ENCODE measurements around the gene PCNX3.
"Not testable (repeated sequence)": the region's sequence is repeated elsewhere in the genome, so short reads cannot be mapped to it uniquely, and the experiment has no call there.

PCNX3 gene

DNA sequence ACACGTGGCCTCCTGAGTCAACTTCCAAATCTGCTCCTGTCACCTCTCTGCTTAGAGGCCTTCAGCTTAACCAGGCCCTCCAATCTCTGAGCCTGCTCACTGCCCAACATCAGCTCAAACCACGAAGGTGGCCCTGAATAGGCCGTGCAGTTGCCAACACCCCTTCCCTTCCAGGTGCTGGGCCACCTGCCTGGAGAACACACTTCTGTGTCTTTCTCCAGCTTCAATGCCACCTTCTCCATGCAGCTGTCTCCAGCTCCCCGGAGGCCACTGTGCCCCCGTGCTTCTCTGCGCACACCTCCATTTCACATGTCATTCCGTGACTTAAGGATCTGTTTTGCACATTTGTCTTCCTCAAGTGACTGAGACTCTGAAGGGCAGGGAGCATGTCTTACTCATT lies 41.9 kb downstream of the PCNX3 start:
- no peak for DNase-seq

DNA sequence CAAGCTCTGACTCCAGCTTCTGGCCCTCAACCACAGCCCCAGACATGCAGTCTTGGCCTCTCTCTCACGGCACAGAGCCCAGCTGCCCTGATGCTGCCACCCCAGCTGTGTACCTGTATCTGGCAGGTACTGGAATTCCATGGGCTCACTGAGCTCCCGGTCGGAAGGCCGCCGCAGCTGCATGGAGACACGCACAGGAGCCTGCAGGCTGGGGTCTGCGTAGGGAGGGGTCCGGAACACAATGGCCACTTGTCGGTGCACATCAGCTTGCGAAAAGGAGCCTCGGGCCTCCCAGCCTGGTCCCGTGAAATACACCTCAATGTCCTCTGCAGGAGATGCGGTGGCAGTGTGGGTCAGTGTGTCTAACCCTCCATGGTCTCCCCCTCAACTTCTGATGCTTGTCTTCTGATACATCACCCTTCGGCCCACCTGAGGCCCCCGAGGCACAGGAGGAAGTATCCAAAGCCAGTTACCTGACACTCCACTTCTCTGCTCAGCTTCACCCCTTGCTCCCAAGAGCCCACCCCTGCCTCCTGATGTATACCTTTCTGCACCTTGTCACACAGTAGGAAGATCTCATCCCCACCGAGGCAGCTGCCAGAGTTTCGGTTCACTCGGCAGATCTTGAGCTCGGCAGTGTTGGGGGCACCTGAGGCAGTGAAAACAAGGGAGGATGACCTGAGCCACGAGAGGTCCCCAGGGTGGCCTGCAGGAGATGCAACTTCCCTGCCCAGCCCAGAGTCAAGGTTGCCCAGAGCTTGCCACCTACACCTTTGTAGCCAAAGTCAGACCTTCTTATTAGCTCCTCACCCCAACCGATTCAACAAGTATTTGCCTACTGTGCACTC lies 42.8 kb downstream of the PCNX3 start:
- DNase-seq, result no peak

DNA sequence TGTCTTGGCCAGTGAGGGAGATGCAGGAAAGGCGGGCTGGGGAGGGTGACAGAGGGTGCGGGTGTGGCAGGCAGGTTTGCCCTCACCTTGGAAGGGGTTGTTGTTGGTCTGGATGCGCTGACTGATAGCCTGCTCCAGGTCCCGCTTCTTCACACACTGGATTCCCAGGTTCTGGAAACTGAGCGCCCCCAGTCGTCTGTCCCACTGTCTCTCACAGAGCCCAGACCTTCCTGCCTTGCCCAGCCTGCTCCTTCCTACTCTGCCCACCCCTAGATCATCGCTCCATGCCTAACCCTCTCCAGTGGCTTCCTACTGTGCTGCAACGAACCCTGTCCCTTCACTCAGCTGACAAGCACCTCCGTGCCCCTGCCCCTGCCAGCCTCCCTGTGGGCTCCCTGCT lies 44.5 kb downstream of the PCNX3 start:
- no peak for DNase-seq

DNA sequence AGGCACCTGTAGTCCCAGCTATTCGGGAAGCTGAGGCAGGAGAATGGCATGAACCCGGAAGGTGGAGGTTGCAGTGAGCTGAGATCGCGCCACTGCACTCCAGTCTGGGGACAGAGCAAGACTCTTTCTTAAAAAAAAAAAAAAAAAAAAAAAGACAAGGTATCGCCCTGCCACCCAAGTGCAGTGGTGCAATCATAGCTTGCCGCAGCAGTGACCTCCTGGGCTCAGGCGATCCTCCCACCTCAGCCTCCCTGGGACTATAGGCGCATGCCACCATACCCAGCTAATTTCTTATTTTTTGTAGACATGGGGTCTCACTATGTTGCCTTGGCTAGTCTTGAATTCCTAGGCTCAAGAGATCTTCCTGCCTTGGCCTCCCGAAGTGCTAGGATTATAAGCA lies 45.3 kb downstream of the PCNX3 start:
- not testable (repeated sequence) for DNase-seq

DNA sequence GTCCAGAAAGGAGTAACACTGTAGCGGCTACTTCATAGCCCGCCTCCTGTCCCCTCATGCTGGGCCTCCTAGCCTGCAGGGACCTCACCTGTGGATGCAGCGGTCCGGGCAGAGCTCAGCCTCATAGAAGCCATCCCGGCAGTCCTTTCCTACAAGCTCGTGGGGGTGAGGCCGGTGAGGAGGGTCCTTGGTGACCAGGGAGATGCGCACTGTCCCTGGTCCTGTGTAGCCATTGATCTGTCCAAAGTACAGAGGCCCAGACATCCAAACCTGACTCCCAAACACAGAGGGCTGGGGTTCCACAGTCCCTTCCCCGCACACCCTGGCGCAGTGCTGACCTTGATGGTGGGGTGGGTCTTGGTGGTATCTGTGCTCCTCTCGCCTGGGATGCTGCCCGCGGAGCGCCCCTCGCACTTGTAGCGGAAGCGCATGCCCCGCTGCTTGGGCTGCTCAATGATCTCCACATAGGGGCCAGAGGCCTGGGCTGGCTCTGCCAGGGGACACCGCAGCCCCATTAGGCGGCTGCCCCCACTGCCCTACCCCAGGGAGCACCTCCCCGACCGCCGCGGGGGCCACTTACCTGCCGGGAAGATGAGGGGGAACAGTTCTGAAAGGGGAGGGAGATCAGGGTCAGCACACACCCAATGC lies 46.1 kb downstream of the PCNX3 start:
- DNase-seq, result no peak

DNA sequence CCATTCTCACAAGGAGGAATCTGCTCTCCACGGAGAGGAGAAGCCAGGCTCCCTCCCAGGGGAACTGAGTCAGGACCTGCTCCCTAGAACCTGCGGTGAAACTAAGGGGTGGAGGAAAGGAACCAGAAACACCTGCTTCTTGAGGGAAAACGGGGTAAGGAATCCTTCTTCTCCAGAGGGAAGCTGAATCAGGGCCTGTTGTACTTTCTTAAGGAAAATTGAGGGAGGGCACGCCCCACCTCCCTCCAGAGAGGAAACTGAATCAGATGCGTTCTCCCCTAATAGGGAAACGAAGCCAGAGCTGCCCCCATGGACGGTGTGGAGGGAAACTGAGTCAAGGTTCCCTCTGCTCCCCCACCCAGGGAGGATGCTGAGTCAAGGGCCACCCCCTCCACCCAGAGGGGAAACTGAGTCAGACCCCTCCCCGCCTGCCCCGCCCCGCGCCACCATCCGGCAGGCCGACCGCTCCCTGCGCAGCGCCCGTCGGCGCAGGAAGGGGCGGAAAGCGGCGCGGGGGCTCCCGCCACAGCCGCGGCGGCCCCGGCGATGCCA lies 46.7 kb downstream of the PCNX3 start:
- DNase-seq, result no peak

DNA sequence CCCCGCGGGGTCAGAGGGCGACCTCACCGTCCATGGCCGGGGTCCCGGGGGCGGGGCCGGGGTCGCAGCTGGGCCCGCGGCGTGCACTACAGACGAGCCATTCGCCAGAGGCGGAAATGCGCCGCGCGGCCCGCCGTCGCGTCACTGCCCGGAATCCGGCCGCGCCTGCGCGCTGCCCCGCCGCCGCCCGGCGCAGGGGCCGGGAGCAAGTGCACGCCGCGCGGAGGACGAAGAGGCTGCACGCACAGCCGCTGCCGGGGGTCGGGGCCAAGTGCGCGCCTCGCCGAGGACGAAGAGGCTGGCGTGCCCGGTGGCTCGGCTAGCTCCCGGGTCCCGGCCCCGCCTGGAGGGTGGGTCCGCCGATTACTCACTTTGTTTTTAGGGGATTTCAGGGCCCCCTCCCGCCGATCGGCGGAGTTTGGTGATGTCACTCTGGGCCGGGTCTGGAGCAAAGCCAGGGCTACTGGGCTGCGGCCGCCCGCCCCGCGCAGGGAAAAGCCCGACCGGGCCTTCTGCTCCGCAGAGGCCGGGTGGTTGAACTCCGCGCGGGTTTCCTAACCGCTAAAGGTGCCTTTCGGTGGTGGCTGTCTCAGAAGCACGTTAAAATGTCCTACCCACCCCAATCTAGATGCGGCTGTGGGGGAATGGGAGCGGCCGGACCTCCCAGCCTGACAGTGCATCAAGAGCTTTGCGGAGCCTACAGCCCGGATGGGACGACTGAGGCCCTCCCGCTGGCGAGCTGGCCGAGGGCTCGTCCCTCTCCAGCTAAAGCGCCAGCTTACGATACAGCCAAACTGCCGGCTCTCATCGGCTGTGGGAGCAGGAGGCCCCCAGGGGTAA lies 47.4 kb downstream of the PCNX3 start, which contains the start of gene RELA:
RELA (minus strand) TSS at position 118 of the 840 bp plus-strand sequence; CDS start at position 34, 84 bp downstream.
- peak; percentile 90 for DNase-seq

DNA sequence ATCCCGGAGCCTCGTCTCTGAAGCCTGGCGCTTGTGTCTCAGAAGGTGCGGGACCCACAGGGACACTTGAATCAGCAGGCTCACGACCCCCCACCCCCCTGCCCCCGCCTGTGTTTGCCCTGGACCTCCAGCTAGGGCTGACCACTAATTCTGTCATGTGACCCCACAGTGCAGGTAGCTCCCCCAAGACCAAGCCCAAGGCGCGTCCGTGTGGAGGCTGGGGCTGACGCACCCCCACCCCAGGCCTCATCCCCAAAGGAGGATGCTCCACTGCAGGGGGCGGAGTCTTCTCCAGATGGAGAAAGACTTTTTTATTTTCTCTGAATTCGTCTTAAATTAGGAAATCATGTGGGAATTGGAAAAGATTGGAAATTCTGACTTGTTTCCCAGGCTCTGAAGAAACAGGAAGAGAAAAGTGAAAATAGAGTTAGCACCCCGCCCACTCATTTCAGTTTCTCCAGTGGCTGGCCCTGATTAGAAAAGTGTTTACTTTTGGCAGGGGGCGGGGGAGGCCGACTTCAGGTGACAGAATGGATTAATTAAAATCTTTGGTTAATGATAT lies 48.1 kb downstream of the PCNX3 start:
- no peak for DNase-seq

DNA sequence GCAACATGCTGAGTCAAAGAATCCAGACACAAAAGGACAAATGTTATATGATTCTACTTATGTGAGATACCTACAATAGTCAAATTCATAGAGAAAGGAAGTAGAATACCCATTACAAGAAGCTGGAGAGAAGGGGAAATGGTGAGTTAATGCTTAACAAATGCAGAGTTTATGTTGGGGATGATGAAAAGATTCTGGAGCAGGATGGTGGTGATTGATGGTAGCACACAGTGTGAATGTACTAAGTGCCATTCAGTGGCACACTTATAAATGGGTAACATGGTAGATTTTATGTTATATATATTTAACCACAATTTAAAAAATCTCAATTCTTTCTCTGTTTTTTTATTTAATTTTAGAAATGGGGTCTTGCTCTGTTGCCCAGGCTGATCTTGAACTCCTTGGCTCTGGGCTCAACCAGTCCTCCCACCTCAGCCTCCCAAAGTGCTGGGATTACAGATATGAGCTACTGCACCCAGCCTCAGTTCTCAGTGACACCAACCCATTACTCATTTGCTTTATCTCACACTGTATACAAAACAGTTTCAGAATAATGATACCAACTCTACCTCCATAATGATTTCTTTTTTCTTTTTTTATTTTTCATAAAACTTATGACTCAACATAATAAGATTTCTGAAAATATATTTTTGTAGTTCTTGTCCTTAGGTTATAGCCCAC lies 56.7 kb downstream of the PCNX3 start:
- no peak for DNase-seq

DNA sequence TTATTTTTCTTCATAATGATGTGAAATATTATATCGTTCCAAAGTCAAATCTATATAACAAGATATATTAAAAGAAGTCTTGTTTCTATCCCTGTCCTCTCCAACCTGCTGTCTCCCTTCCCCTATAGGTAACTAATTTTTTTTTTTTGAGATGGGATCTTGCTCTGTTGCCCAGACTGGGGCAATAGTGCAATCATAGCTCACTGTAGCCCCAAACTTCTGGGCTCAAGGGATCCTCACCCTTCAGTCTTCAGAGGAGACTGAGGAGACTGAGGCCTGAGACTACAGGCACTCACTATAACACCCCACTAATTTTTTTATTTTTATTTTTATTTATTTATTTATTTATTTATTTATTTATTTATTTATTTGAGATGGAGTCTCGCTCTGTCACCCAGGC lies 57.4 kb downstream of the PCNX3 start:
- DNase-seq, result no peak

DNA sequence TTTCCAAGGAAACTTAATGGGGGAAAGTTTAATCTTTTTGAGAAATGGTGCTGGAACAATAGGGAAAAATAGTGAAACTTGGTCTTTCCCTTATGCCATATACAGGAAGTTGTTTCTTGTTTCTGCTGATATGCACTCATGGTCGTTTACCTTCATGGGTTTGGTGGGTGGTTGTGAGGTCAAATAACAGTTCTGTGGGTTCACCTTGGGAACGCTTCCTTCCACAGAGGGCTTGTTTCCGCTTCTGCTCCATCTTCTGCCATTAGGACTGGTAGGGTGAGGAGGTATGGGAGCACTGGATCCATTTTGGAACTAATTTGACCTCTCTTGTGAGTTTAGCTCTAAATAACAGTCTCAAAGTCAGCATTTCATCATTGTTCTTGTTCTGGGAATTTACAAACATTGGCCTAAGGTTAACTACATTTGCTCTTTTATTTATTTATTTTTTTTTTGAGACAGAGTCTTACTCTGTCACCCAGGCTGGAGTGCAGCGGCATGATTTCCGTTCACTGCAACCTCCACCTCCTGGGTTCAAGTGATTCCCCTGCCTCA lies 64.7 kb downstream of the PCNX3 start:
- DNase-seq, result no peak

DNA sequence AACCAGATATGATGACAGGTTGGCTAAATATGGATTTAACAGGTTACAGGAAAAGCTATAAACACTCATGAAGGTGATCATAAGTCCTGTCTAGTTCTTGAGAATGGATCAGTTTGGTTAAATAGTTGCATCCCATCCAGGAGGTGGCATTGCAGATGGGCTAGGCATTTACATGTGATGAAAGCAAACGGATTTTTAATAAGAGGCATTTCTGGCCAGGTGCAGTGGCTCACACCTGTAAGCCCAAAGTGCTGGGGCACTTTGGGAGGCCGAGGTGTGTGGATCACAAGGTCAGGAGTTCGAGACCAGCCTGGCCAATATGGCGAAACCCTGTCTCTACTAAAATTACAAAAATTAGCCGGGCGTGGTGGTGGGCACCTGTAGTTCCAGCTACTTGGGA lies 67.9 kb downstream of the PCNX3 start:
- DNase-seq, result not testable (repeated sequence)

DNA sequence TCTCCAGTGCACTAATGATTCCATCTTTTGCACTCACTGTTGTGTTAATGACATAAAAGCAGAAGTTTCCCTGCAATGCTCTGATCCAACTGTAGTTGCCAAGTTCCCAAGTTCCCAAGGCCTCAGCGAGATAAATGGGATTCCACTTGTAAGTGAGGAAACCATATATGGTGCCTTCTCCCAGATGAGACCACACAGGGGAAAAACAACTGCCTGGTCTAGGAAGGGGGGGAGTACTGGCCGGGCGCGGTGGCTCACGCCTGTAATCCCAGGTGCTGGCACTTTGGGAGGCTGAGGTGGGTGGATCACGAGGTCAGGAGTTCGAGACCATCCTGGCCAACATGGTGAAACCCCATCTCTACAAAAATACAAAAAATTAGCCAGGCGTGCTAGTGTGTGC lies 70.4 kb downstream of the PCNX3 start:
- no peak for DNase-seq
